Measurements from ENCODE around the gene INTS13. TPM values are rescaled to one million over a fixed set of nuclear protein-coding genes. Genes with fewer than 3 reads are reported as not detected.
"Not testable (repeated sequence)": the region's sequence is repeated elsewhere in the genome, so short reads cannot be mapped to it uniquely, and the experiment has no call there.

INTS13 gene
- total and polyA plus RNA-seq, 2 of the 8 experiments (the other 6 are each of a cell fraction or from before 2014, with no cell fraction given), result 20.5 to 58.2 TPM

DNA sequence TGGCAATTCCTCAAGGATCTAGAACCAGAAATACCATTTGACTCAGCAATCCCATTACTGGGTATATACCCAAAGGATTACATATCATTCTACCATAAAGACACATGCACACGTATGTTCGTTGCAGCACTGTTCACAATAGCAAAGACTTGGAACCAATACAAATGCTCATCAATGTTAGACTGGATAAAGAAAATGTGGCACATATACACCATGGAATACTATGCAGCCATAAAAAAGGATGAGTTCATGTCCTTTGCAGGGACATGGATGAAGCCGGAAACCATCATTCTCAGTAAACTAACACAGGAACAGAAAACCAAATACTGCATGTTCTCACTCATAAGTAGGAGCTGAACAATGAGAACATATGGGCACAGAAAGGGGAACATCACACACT lies 34.4 kb downstream of the INTS13 start:
- H3K79me1 ChIP-seq (ENCODE audit: low read depth, low read length); H2BK15ac ChIP-seq (ENCODE audit: low read length); H2AK5ac ChIP-seq (ENCODE audit: low read depth, low read length); H2BK5ac ChIP-seq (ENCODE audit: low read depth, low read length); H2AFZ ChIP-seq (ENCODE audit: low read length); H3K27me3 ChIP-seq (replicated peaks in 1 of 4; ENCODE audit: control insufficient read depth in 3 of 4, extremely low read depth in 1 of 4, insufficient read depth in 3 of 4, low read length in 3 of 4); H3K14ac ChIP-seq (ENCODE audit: insufficient read length); H3K4me1 ChIP-seq (replicated peaks in 1 of 4; ENCODE audit: control insufficient read depth in 3 of 4, insufficient read depth in 4 of 4, low read length in 3 of 4); H4K91ac ChIP-seq (replicated peaks; ENCODE audit: insufficient read length, low read length); FAIRE-seq; H3K79me2 ChIP-seq (ENCODE audit: control insufficient read depth in 1 of 2, insufficient read depth in 2 of 2, low read length in 2 of 2); H2BK120ac ChIP-seq (replicated peaks; ENCODE audit: low read depth, low read length); H2BK20ac ChIP-seq (ENCODE audit: low read length); H3K18ac ChIP-seq (ENCODE audit: extremely low read depth, low read length); H4K8ac ChIP-seq (ENCODE audit: extremely low read depth, insufficient read depth, low read length); H3K9me3 ChIP-seq (ENCODE audit: insufficient read depth in 2 of 2, low read depth in 1 of 2, low read length in 1 of 2); H3K4ac ChIP-seq (replicated peaks; ENCODE audit: insufficient read length, low read depth, low read length); H3K9ac ChIP-seq (replicated peaks in 1 of 4; ENCODE audit: extremely low read depth in 1 of 4, low read depth in 3 of 4, low read length in 3 of 4); H4K5ac ChIP-seq (ENCODE audit: insufficient read length, low read depth, low read length); H2BK12ac ChIP-seq (ENCODE audit: low read depth, low read length); H4K20me1 ChIP-seq (replicated peaks in 1 of 2; ENCODE audit: control insufficient read depth in 1 of 2, insufficient read depth in 2 of 2, low read length in 2 of 2); H3K56ac ChIP-seq (replicated peaks; ENCODE audit: insufficient read length, low read depth, low read length); POLR2A ChIA-PET (ENCODE audit: partially characterized antibody); H3K27ac ChIP-seq (ENCODE audit: low read depth, low read length); H3K23me2 ChIP-seq (ENCODE audit: low read depth, low read length); DNase-seq (ENCODE audit: low read depth in 1 of 2, low spot score in 2 of 2); H3K4me3 ChIP-seq (ENCODE audit: extremely low read depth in 1 of 4, insufficient read depth in 2 of 4, low read depth in 3 of 4, low read length in 4 of 4); H3K23ac ChIP-seq (ENCODE audit: insufficient read length); H3K4me2 ChIP-seq (ENCODE audit: insufficient read depth in 1 of 2, low read depth in 2 of 2, low read length in 2 of 2): not testable (repeated sequence)
- H3K36me3 ChIP-seq (ENCODE audit: control insufficient read depth in 2 of 4, insufficient read depth in 4 of 4, low read length in 3 of 4), result peaks cover 0 to 27% (median 16%) of the 10 kb centered on the region in 4 experiments; a peak in 5 of 8 replicates
- CTCF ChIA-PET (ENCODE audit: partially characterized antibody), result interaction anchor here (0.7 to 1.8 kb wide), 2 partner anchors 9 to 19 kb away, joined by 3 to 4 read pairs; no protein-coding TSS in a partner anchor
- 67% methylated on average over 3 of the region's 3 CpGs; no CpG with 5 or more reads in 1 of the 2 experiments for WGBS, 2 experiments (ENCODE audit: extremely low coverage in 1 of 2, insufficient coverage in 1 of 2, insufficient read length in 1 of 2, insufficient replicate concordance in 2 of 2, low coverage in 1 of 2, low lambda C conversion rate in 2 of 2, missing lambda C conversion rate in 1 of 2)
